GM19452 (cell line): ENCODE measurements around the gene KCNG2.

Source experiments
- ATAC-seq: cut with Tn5 transposase; IDR thresholded peaks from one replicate; pipeline ENCODE4 v1.9.1; 2021; ENCODE audit not compliant: unreplicated experiment

The KCNG2 gene

DNA sequence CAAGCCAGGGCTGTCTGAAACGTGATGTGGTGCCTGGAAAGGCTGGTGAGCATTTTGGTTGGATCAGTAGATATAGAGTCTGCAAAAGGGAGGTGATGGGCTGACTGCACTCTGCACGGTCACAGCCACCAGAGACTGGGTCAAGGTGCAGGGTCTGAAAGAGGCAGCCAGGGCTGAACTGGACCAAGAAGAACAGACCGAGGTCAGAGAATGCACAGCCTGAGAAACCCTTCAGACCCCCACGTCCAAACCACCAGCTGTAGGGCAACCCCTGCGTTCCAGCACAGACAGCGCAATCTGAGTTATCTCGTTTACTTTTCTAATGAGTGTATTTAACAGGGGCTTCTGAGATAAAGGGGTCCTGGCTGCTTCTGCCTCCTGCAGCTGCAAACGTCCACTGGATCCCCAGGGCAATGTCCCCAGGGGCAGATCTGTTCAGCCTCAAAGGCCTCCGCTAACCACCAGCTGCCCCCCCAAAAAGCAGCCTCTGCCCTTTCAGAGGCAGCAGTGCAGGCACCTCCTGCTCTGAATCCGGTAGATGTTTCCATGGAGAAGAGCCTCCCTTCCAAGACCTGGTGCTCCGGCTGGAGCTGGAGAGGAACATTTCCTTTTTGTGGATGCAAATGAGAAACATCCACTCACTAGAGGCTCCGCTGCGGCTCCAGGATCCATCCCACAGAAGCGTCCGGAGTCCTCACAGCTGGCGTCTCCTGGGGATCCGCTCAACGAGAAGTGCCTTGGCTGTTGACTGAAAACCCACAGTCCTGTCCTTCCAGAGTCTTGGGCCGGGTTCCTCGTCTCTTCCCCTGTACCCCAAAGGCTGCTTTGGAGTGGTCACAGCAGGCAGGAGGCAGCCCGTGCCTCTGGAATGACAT lies 970 bp upstream of the KCNG2 start:
- ATAC-seq: no peak

GRCh38 chr18:79798346-79798998 lies 734 bp downstream of the KCNG2 start:
- no peak for ATAC-seq

DNA sequence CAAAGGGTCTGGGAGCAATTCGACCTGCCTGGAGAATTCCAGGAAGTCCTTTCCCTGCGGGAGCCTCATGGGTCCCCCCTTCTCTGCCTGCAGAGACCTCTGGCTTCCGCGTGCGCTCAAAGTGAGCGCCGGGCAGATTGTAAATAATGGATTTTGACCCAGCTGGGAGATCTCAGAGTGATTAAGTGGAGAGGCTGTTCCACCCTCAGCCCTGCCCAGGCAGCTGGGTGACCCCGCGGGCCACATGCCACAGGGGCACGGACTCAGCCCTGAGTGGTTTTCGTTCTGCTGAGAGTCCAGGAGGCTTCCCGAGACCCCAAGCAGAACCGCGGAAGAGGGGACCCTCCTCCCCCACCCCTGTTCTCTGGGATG lies 1.2 kb downstream of the KCNG2 start:
- no peak for ATAC-seq

GRCh38 chr18:79799619-79800370 lies 2.1 kb downstream of the KCNG2 start:
- no peak for ATAC-seq

- no peak for ATAC-seq
Measured at GRCh38 chr18:79800371-79801180, 2.8 kb downstream of the KCNG2 start.

DNA sequence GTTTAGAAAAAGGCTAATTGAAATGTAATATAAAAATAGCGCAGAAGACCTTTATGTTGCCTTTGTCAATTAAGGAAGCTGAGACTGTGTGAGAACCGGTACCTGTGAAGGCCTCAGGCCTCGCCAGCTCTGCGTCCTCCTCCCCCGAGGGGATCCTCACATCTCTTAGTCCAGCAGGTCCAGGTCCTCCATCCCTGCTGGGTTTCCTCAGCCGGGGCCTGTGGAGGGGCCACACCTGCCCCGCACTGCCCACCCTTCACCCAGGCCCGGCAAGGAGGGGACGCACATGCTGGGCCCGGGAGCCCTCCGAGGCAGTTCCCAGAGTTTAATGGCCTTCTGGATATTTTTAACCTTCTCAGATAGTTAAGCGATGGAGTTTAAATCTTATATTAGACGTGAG lies 3.5 kb downstream of the KCNG2 start:
- no peak for ATAC-seq

DNA sequence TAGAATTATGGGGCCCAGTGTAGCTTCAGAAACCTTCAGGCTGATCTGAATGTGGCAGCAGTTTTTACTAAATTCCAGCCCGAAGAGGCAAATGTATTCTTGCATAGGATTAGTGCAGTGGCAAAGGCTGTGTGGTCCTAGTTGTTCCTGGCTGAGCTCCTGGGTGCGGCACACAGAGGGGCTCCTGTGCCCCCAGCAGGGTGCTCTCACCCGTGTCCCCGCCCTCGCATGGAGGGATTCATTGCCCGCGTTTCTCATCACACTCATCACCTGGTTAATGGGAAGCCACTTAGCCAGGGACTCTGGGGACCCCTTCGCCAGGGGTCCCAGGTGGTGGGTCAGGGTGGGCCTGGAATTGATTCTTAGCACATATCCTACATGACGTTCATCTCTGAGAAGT lies 3.9 kb downstream of the KCNG2 start:
- ATAC-seq: no peak

- no peak for ATAC-seq
Measured at GRCh38 chr18:79802298-79802697, 4.6 kb downstream of the KCNG2 start.

DNA sequence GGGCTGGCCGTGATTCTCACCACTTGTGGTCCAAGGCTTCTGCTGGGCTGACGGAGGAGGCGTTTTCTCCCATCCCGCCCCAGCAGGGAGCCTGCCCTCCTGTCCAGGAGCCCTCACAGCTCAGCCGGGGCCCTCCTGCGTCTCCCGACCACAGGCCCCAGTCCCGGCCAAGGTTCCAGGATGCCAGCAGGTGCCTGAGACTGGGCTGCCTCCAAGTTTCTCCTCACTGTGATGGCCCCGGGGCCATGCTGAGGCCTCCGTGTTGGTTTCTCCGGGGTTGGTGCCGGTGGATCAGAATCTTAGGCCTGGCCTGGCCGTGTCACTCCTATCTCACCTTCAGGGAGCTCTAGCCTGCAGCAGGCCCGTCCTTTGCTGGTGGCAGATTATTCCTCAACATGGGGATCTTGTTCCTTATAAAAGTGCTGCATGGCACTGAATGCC lies 5.9 kb downstream of the KCNG2 start:
- ATAC-seq: no peak

- no peak for ATAC-seq
Measured at GRCh38 chr18:79804130-79804787, 6.5 kb downstream of the KCNG2 start.

- no peak for ATAC-seq
Measured at GRCh38 chr18:79805211-79805887, 7.6 kb downstream of the KCNG2 start.

- ATAC-seq: no peak
Measured at GRCh38 chr18:79805926-79806487, 8.3 kb downstream of the KCNG2 start.

DNA sequence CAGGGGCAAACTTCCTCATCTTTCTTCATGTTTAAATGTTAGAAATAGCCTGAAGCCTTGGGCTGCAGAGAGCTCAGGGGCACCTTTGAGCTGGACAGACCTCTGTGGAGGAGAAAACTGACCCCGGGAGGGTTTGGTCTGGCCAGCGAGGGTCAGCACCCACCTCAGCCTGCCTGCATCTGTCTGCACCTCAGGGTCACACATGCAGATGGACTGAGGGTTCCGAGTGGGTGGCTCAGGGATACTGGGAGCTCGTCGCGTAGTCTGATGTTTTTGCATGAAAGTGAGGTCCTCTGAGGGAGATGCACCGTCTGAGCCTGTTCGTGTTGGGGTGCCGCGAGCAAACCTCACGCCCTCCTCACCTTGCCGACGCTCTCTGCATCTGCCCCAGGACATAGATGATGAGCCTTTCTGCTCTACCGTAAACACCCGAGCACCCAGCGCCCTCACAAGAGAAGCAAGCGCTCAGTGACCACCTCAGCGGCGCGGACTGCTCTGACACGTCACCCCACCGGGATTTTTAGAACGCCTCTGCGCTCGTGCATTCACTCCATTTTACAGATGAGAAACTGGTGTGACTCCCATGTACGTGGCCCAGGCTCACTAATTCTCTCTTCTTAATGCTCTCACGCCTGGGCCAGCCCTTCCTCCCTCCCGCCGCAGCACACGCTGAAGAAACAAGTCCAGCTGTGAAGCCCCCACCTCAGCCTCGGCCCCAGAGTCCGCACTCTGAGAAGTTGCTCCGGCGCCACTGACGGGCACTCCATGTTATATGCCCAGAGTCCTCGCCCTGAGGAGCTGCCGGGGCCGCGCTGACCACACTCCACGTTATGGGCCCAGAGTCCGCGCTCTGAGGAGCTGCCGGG lies 9.5 kb downstream of the KCNG2 start:
- ATAC-seq: no peak

DNA sequence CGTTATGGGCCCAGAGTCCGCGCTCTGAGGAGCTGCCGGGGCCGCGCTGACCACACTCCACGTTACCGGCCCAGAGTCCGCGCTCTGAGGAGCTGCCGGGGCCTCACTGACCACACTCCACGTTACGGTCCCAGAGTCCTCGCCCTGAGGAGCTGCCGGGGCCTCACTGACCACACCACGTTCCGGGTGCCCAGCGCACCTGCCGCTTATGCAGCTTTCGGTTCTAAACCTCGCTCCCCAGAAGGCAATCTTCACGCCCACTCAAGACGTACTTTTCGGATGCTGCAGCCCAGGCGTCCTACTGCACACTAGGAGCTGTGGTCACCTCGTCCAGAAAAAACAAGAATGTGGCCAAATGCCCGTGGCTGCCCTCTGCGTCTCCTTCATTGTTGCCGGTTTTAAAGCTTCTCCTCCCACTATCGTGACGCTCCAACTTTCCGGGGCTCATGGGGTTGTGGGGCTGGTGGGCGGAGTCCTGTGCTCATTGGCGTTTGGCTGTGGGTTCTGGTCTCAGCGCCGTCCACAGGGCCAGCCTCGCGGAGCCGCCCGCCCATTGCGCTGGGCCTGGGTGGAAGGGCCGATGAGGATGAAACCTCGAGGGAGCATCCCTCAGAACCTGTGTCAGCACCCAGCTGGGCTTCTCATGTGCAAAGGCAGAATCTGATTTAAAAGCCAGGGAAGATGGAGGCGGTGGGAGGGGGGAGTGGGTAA lies 11.9 kb downstream of the KCNG2 start:
- no peak for ATAC-seq

DNA sequence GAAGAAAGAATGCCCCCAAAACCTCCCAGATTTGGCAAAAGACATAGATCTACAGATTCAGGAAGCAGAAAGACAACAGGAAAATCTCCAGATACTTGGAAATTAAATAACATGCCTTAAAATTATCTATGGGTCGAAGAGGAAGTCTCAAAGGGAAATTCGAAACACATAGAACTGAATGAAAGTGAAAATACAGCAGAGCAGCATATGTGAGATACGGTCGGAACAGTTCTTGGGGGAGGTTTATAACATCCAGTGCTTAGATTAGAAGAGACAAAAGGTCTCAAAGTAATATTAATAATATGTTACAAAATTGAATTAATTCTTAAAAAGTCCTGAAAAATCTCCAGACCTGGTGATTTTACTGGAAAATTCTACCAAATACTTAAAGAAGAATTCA lies 14.3 kb downstream of the KCNG2 start:
- no peak for ATAC-seq

DNA sequence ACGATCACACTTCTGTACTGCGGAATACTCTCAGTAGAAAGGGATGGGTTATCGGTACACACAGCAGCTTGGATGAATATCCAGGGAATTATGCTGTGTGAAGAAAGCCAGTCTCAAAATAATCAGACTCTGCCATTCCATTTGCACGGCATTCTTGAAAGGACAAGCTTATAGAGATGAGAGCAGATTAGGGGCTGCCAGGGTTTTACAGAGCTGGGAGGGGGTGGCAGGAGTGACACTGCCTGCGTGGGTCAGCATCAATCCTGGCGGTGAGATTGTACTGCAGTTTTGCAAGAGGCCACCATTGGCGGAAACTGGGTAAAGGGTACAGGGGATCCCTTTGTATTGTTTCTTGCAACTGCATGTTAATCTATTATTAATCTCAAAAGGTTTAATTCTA lies 16.6 kb downstream of the KCNG2 start:
- no peak for ATAC-seq

- ATAC-seq: no peak
Measured at GRCh38 chr18:79815657-79816056, 17.9 kb downstream of the KCNG2 start.

DNA sequence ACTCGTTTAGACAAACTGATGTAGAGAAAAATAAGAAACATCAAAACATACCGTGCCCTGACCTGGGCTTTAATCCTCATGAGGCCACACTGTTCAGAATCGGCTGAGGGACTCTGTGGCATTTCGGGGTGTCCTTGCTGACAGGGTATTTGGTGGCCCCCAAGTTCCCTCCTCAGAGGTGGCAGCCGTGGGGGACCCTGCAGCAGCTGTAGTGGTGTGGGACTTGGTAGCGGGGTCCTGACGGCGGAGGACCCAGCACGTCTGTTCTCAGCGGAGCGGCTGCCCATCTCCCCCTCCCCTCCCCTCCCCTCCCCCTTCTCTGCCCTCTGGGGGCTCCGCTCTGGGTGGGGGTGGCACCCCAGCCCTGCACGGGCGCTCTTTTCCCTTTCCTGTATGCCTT lies 18.4 kb downstream of the KCNG2 start:
- ATAC-seq: no peak
